SK-N-MC (cell line): ENCODE measurements around the gene MARCHF10.

Experiments
- DNase-seq: peaks from one replicate; pipeline ENCODE4 v3.0.0-alpha.2; 2011; ENCODE audit warnings: low read depth, low spot score
- H3K27ac ChIP-seq: fragments of 200-600 bp; sonication (generic); 2 replicates; pipeline ENCODE4 v1.5.1; 2016; ENCODE audit warnings: mixed run types
- H3K36me3 ChIP-seq: fragments of 200-600 bp; sonication (generic); 2 replicates; pipeline ENCODE4 v1.6.1; 2017; ENCODE audit warnings: antibody characterized with exemption, low read length, mixed read lengths; ENCODE audit not compliant: insufficient read depth
- H3K4me3 ChIP-seq: fragments of 200-600 bp; sonication (generic); 2 replicates; pipeline ENCODE4 v1.5.1; 2016
- H3K9ac ChIP-seq: fragments of 200-600 bp; sonication (generic); 2 replicates; pipeline ENCODE4 v1.8.0; 2017; ENCODE audit warnings: mixed run types, mixed read lengths; ENCODE audit not compliant: insufficient read length
- H3K9me3 ChIP-seq: fragments of 200-600 bp; sonication (generic); 2 replicates; pipeline ENCODE4 v1.6.1; 2017; ENCODE audit warnings: low read depth, mild to moderate bottlenecking, antibody characterized with exemption, low read length, moderate library complexity, mixed read lengths
- EZH2 ChIP-seq: fragments of 200-600 bp; sonication (generic); IDR thresholded peaks from one replicate; pipeline ENCODE4 v1.6.1; 2017; ENCODE audit warnings: antibody characterized with exemption
- FOXP2 ChIP-seq: optimal IDR thresholded peaks from 2 replicates; pipeline ENCODE3; 2011; ENCODE audit warnings: mild to moderate bottlenecking, moderate library complexity; ENCODE audit not compliant: insufficient read depth; ENCODE audit errors: extremely low read length, control extremely low read depth
- POLR2AphosphoS5 ChIP-seq: IDR thresholded peaks from 2 replicates; pipeline ENCODE4 v1.6.1; 2012; ENCODE audit warnings: mild to moderate bottlenecking, low read depth, low read length, borderline replicate concordance

Gene MARCHF10

GRCh38 chr17:62744259-62744658 is 63.9 kb downstream of the MARCHF10 start:
- Histone ChIP-seq H3K27ac (no peak overlapping the region), H3K36me3 (no peaks in the 10 kb centered on the region), H3K9ac (no peak overlapping the region), H3K9me3 (no peaks in the 10 kb centered on the region), H3K4me3 (no peak overlapping the region)
- no peak for TF ChIP-seq POLR2AphosphoS5
- no peak for TF ChIP-seq EZH2
- TF ChIP-seq FOXP2: no peak
- DNase-seq: no peak

- no peaks in the 10 kb centered on the region for H3K36me3 ChIP-seq
- TF ChIP-seq POLR2AphosphoS5: no peak
- no peak for TF ChIP-seq EZH2
- TF ChIP-seq FOXP2: no peak
- no peaks in the 10 kb centered on the region for H3K9me3 ChIP-seq
These were observed 66.8 kb downstream of the MARCHF10 start for GRCh38 chr17:62741290-62741689.

GRCh38 chr17:62739645-62740388 is 68.3 kb downstream of the MARCHF10 start:
- TF ChIP-seq EZH2 (no peak), FOXP2 (no peak), POLR2AphosphoS5 (no peak)
- H3K9ac ChIP-seq: no peak overlapping the region
- H3K4me3 ChIP-seq: no peak overlapping the region
- no peak overlapping the region for H3K27ac ChIP-seq
- DNase-seq: no peak
- no peaks in the 10 kb centered on the region for H3K36me3 ChIP-seq
- no peaks in the 10 kb centered on the region for H3K9me3 ChIP-seq

More at GRCh38 chr17:62741290-62741689, 66.8 kb downstream of the MARCHF10 start:
- H3K9ac ChIP-seq: no peak overlapping the region
- no peak overlapping the region for H3K27ac ChIP-seq
- DNase-seq: no peak
- no peak overlapping the region for H3K4me3 ChIP-seq

GRCh38 chr17:62738281-62738680 is 69.8 kb downstream of the MARCHF10 start:
- no peak overlapping the region for H3K27ac ChIP-seq
- no peak for DNase-seq
- H3K9ac ChIP-seq: no peak overlapping the region
- H3K4me3 ChIP-seq: no peak overlapping the region
- H3K9me3 ChIP-seq: no peaks in the 10 kb centered on the region
- no peaks in the 10 kb centered on the region for H3K36me3 ChIP-seq
- TF ChIP-seq EZH2 (no peak), POLR2AphosphoS5 (no peak), FOXP2 (no peak)

- Histone ChIP-seq H3K9ac (no peak overlapping the region), H3K36me3 (no peaks in the 10 kb centered on the region), H3K27ac (no peak overlapping the region), H3K9me3 (no peaks in the 10 kb centered on the region), H3K4me3 (no peak overlapping the region)
- no peak for TF ChIP-seq FOXP2
- TF ChIP-seq EZH2: no peak
- no peak for TF ChIP-seq POLR2AphosphoS5
- no peak for DNase-seq
These were observed 70.6 kb downstream of the MARCHF10 start for GRCh38 chr17:62737513-62737912.

- Histone ChIP-seq H3K4me3 (no peak overlapping the region), H3K9me3 (no peaks in the 10 kb centered on the region), H3K9ac (no peak overlapping the region), H3K27ac (no peak overlapping the region), H3K36me3 (no peaks in the 10 kb centered on the region)
- no peak for DNase-seq
- TF ChIP-seq FOXP2: no peak
- no peak for TF ChIP-seq POLR2AphosphoS5
- TF ChIP-seq EZH2: no peak
These were observed 73.0 kb downstream of the MARCHF10 start for GRCh38 chr17:62735044-62735651.

- Histone ChIP-seq H3K4me3 (no peak overlapping the region), H3K9ac (no peak overlapping the region), H3K27ac (no peak overlapping the region), H3K9me3 (no peaks in the 10 kb centered on the region), H3K36me3 (no peaks in the 10 kb centered on the region)
- no peak for DNase-seq
- no peak for TF ChIP-seq FOXP2
- no peak for TF ChIP-seq EZH2
- no peak for TF ChIP-seq POLR2AphosphoS5
These were observed 76.0 kb downstream of the MARCHF10 start for GRCh38 chr17:62732125-62732524.

- no peak for DNase-seq
These were observed 80.0 kb downstream of the MARCHF10 start for GRCh38 chr17:62727916-62728672.

More at GRCh38 chr17:62727916-62728672, 80.0 kb downstream of the MARCHF10 start:
- Histone ChIP-seq H3K27ac (no peak overlapping the region), H3K9me3 (no peaks in the 10 kb centered on the region), H3K4me3 (no peak overlapping the region), H3K36me3 (no peaks in the 10 kb centered on the region), H3K9ac (no peak overlapping the region)
- TF ChIP-seq FOXP2: no peak
- no peak for TF ChIP-seq EZH2
- no peak for TF ChIP-seq POLR2AphosphoS5
